ENCODE measurements around the gene HES2. TPM values are rescaled to one million over a fixed set of nuclear protein-coding genes. Genes with fewer than 3 reads are reported as not detected.

The HES2 gene
- total and polyA plus RNA-seq, 2 of the 4 experiments (the other 2 are of a cell fraction): not detected

GRCh38 chr1:6386371-6386949 is 33.3 kb downstream of the HES2 start:
- Histone ChIP-seq H2BK120ac (ENCODE audit: low read depth, low read length) (no peak overlapping the region), H2AFZ (replicated peaks; ENCODE audit: low read length, poor library complexity) (peak overlapping the region; percentile 10), H3K9me3 (ENCODE audit: control insufficient read depth, insufficient read depth, low read length) (no peaks in the 10 kb centered on the region), H4K5ac (ENCODE audit: low read depth, low read length) (0 out of 2 replicates have a peak overlapping the region, but pooled peaks have one; percentile 29), H3K27me3 (ENCODE audit: control insufficient read depth, insufficient read depth, low read length) (no peaks in the 10 kb centered on the region), H3K4me2 (ENCODE audit: low read depth, low read length) (no peak overlapping the region), H4K8ac (ENCODE audit: low read depth in 2 of 2, low read length in 2 of 2) (peak overlapping the region; percentile 77 to 88; a peak in 2 of 4 replicates), H2BK20ac (ENCODE audit: low read depth, low read length) (no peak overlapping the region), H3K14ac (replicated peaks; ENCODE audit: low read depth, low read length) (no peak overlapping the region), H4K20me1 (ENCODE audit: insufficient read depth, low read length) (peaks cover 4% of the 10 kb centered on the region; the same call in 1 of the 2 replicates), H3K18ac (ENCODE audit: low read depth, low read length) (no peak overlapping the region), H3K4me3 (ENCODE audit: insufficient read depth, low read depth, low read length) (no peak overlapping the region), H2BK15ac (ENCODE audit: low read depth, low read length) (no peak overlapping the region), H2AK9ac (replicated peaks; ENCODE audit: low read depth, low read length, poor library complexity) (no peak overlapping the region), H3K4ac (ENCODE audit: low read depth, low read length) (0 out of 2 replicates have a peak overlapping the region, but pooled peaks have one; percentile 14), H3K23ac (ENCODE audit: low read depth, low read length) (no peak overlapping the region), H3K56ac (ENCODE audit: extremely low read depth, insufficient read depth, low read length) (no peak overlapping the region), H2AK5ac (ENCODE audit: low read depth, low read length) (no peak overlapping the region; the same call in 1 of the 2 replicates), H3K9me1 (ENCODE audit: insufficient read depth, low read length) (peaks cover 4% of the 10 kb centered on the region; the same call in 1 of the 2 replicates), H3K4me1 (ENCODE audit: control insufficient read depth, insufficient read depth, low read length) (peaks cover 6% of the 10 kb centered on the region), H2BK5ac (ENCODE audit: low read depth, low read length, poor library complexity, severe bottlenecking) (no peak overlapping the region), H4K91ac (ENCODE audit: insufficient read depth, low read depth, low read length) (peak overlapping the region; percentile 11; the same call in 1 of the 2 replicates), H3K27ac (ENCODE audit: insufficient read depth, low read length) (no peak overlapping the region), H3K79me1 (ENCODE audit: low read depth in 1 of 2, low read length in 2 of 2) (peaks cover 0 to 48% of the 10 kb centered on the region in 2 experiments; a peak in 3 of 4 replicates), H3K9ac (ENCODE audit: low read depth, low read length) (no peak overlapping the region), H3K36me3 (ENCODE audit: control insufficient read depth, insufficient read depth, low read length) (no peaks in the 10 kb centered on the region)
- intact Hi-C loops (cut with micrococcal nuclease) (no loop called here), in situ Hi-C loops (cut with MboI; ENCODE audit: low sequenced_read_pairs) (no loop called here), dilution Hi-C loops (cut with HindIII; ENCODE audit: low sequenced_read_pairs, unreplicated experiment) (no loop called here)
- ChIA-PET POLR2A (ENCODE audit: unreplicated experiment) (no interaction called here), CTCF (no interaction called here)
- ATAC-seq (ENCODE audit: low read depth) (no peak), DNase-seq (peak; percentile 42)
- no peak for TF ChIP-seq RFX5 (IDR thresholded peaks at IDR 0.05; ENCODE audit: low read depth, low read length)
- TF ChIP-seq ELK1 (IDR thresholded peaks at IDR 0.05; ENCODE audit: borderline replicate concordance, low read depth, low read length): no peak
- TF ChIP-seq MAZ (IDR thresholded peaks at IDR 0.05; ENCODE audit: borderline replicate concordance, low read depth, low read length): no peak
- TF ChIP-seq POLR2A (IDR thresholded peaks at IDR 0.05; ENCODE audit: low read depth, low read length): no peak
- no peak for TF ChIP-seq CEBPB (IDR thresholded peaks at IDR 0.05; ENCODE audit: low read depth, low read length)
- TF ChIP-seq RCOR1 (IDR thresholded peaks at IDR 0.05; ENCODE audit: insufficient replicate concordance, low read length): no peak
- TF ChIP-seq MAFK (IDR thresholded peaks at IDR 0.05; ENCODE audit: low read depth, low read length): no peak
- TF ChIP-seq CHD1 (IDR thresholded peaks at IDR 0.05; ENCODE audit: low read depth, low read length): no peak
- no peak for TF ChIP-seq BHLHE40 (IDR thresholded peaks at IDR 0.05; ENCODE audit: low read depth, low read length)
- TF ChIP-seq RAD21 (IDR thresholded peaks at IDR 0.05; ENCODE audit: low read length): no peak
- TF ChIP-seq USF2 (IDR thresholded peaks at IDR 0.05; ENCODE audit: low read depth, low read length): no peak
- TF ChIP-seq CTCF (conservative IDR thresholded peaks at IDR 0.05; ENCODE audit: low read depth, low read length): no peak
- TF ChIP-seq SMC3 (IDR thresholded peaks at IDR 0.05; ENCODE audit: low read depth, low read length): no peak
- TF ChIP-seq MXI1 (IDR thresholded peaks at IDR 0.05; ENCODE audit: borderline replicate concordance, low read depth, low read length): no peak
- no peak for TF ChIP-seq FOS (IDR thresholded peaks at IDR 0.05; ENCODE audit: low read depth, low read length)
- TF ChIP-seq NFE2L2 (IDR thresholded peaks at IDR 0.05; ENCODE audit: low read depth, low read length): no peak
- WGBS, 2 experiments (ENCODE audit: extremely low coverage in 2 of 2, insufficient read length in 1 of 2): 77 to 100% methylated on average over 1 to 5 of the region's 10 CpGs
- no TSS peak for BruUV-seq (replicated peaks)
